HG03097 (cell line): Measurements from ENCODE around the gene GANAB.
"Not testable (repeated sequence)": the region's sequence is repeated elsewhere in the genome, so short reads cannot be mapped to it uniquely, and the experiment has no call there.

Source experiments
- ATAC-seq: cut with Tn5 transposase; IDR thresholded peaks from one replicate; pipeline ENCODE4 v1.9.1; 2021; ENCODE audit not compliant: unreplicated experiment, low FRiP score

Gene GANAB

DNA sequence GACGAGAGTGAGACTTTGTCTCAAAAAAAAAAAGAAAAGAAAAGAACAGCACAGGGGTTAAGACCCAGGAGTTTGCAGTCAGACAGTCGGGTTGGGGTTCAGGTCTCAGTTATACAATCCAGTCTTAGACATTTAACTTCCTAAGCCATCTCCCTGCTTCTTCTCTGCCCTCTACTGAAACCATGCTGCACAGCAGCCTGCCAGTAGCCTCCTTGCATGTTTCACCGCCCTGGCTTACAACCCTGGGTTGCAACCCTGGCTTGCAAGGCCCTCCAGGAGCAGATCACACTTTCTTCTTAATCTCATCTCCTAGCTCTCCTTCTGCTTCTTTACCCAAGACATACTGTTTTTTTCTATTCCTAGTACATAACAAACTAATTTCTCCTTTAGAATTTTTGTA, 18.7 kb downstream of the GANAB start:
- no peak for ATAC-seq

DNA sequence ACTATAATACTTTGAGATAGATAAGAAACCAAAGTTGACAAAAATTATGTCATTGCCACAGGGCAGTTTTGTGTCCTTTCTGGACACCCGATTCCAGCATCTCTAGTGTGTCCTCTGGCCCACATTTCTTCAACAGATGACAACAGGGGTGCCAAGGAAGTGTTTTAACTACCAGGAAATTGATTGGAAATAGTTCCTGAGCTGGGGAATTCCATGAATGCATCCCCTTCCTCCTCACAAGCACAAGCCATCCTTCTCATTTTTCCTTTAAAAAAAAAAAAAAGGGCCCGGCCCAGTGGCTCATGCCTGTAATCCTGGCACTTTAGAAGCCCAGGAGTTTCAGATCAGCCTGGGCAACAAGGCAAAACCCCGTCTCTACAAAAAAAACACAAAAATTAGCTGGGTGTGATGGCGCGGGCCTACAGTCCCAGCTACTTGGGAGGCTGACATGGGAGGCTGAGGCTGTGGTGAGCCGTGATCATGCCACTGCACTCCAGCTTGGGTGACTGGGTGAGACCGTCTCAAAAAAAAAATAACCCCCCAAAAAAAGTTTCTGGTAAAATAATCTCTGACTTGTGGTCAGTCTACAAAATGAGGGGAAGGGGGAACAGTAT, 23.8 kb downstream of the GANAB start:
- ATAC-seq = no peak

DNA sequence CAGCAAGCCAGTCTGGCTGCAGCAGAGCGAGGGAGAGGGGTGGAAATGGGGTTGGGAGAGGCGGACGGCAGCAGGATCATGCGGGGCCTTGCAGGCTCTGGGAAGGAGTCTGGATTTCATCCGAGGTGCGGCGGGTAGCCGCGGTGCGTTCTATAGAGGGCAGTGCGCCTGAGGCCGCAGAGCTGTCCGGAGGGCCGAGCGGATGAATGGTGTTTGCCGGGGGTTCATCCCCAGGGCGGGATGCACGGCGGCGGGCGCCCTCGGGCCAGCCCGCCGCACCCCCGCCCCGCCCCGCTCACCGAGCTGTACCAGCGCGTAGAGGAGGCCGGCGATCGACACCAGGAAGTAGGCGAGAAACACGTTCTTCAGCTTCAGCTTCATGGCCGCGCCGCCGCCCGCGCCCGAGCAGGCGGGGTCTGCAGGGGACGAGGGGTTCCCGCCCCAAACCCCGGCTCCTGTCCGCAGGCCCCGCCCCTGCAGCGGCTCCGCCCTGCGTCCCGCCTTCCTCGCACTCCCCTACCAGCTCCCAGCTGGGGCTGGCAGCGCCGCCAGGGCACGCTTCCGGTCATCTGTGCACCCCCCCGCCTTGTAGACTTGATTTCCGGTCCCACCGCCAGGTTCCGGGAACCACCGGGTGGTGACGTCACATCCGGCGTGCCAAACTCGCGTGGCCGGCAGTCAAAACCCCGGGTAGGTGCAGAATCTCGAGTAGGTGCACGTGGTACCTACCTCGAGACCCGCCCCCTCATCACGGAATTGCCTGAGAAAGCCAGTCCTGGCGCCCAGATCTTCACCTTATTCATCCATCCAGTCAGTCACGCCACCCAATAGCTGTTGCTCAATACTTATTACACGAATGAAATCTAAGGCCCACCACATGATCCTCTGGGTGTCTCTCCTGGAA, 24.6 kb downstream of the GANAB start, which contains the start of gene B3GAT3:
B3GAT3 (minus strand) TSS at position 420 of the 904 bp plus-strand sequence; CDS start at position 381, 39 bp downstream.
- ATAC-seq = peak; percentile 95

DNA sequence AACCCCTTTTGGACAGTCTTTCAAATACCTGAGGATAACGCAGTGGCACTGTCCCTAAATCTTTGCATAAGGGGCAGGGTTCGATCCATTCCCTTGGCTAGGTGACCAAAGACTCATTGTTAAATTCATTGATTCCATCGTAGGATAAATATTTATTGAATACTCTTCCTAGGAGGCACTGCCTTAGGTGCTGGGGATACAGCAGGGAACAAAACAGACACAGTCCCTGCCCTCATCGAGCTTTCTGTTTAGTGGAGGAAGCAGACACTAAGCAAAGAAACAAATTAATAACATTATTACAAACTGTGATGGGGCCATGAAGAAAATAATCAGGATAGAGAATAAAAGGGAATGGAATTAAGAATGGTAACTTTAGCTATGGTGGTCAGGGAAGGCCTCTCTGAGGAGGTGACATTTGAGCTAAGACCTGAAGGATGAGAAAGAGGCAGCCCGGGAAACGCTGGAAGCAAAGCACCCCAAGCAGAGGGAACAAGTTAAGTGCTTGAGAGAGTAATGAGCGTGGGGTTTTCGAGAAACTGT, 25.3 kb downstream of the GANAB start:
- ATAC-seq = no peak

DNA sequence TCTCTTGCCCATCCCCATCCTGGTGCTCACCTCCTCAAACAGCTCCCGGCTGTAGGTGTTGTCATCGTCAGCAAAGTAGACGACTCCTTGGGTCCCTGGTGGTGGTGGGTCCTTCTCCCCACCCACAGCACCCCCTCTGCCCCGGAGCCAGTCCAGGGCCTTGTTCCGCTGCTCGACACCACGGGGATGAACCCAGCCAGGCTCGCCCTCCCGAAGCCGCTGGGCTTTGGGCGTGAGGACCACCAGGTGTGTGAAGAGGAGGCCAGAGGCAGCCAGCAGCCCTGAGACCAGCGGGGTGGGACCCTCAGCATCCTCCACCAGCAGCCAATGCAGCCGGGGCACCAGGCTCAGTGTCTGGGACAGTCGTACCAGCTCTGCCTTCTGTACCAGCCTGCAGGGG, 29.5 kb downstream of the GANAB start:
- not testable (repeated sequence) for ATAC-seq

DNA sequence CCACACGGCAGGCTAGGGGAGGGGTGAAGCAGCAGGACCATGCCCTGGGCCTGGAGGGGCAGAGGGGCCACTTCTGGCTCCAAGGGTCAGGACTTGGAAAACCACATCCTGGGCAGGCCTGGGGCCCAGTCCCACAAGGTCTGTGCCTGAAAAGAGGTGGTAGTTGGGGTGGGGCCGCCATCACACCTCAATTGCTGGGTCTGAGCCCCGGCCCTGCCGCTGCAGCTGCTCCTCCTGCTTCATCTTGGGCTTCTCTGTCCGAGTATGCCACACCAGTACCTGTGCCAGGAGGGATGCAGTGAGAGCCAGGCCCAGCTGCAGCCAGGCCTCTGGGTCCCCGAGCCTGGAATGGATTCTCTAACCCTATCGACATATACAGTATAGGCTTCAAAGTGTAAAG, 30.9 kb downstream of the GANAB start:
- no peak for ATAC-seq

DNA sequence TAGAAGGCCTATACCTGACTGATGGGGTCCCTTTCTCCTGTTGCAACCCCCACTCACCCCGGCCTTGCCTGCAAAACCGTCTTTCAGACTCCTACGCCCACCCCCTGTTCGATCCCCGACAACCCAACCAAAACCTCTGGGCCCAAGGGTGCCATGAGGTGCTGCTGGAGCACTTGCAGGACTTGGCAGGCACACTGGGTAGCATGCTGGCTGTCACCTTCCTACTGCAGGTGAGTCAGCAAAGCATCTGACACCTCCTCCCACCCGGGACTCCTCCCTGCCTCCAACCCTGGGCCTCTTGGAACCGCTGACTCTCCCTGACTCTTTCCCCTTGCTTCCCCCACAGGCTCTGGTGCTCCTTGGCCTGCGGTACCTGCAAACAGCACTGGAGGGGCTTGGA, 32.1 kb downstream of the GANAB start:
- no peak for ATAC-seq

DNA sequence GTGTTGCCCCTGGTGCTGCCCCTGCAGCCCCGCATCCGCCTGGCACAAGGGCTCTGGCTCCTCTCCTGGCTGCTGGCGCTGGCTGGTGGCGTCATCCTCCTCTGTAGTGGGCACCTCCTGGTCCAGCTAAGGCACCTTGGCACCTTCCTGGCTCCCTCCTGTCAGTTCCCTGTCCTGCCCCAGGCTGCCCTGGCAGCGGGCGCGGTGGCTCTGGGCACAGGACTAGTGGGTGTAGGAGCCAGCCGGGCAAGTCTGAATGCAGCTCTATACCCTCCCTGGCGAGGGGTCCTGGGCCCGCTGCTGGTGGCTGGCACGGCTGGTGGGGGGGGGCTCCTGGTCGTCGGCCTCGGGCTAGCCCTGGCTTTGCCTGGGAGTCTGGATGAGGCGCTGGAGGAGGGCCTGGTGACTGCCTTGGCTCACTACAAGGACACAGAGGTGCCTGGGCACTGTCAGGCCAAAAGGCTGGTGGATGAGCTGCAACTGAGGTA, 33.1 kb downstream of the GANAB start:
- ATAC-seq = no peak

DNA sequence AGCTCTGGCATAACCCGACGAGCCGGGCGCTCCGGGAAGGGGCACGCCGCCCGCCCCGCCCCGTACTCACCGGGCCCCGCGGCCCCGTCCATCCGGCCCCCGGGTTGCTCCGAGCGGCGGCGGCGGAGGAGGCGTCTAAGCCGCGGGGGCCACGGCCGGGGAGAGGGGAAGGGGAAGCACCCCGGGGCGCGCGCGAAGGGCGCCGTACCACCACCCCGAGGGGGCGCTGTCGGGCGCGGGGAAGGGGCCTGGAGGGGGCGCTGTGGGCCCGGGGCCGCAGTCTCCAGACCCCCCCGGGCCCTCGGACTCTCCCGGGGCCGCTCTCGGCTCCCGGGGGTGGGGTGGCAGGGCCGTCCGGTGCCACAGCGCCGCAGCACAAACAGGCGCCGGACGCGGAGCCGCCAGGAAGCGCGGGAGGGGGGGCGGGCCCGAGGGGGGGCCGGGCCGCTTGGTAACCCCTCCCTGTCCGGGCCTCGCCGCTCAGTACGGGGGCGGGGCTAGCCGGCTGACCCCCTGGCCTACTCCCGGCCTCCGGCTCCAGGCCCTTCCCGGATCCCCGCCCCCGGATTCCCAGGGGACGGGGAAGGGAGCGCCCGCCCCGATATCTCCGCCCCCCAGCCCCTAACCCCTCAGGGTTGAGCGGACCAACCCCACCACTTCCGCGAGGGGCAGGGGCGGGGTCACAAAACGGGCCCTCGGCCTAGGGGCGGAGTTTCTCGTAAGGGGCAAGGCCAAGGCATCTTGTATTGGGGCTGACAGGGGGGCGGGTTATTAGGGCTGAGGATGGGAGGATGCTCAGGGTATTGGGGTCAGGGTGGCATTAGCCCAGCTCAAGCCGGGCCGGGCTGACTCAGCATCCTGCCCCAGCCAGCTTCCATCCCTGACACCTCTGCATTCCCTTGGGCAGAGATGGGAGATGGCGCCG, 33.8 kb downstream of the GANAB start, which contains the start of the genes EML3 and ROM1:
EML3 (minus strand) TSS at position 410 of the 925 bp plus-strand sequence; CDS start at position 92, 318 bp downstream.
ROM1 (plus strand) TSS at position 892 of the 925 bp plus-strand sequence; CDS start at position 917, 25 bp downstream.
- ATAC-seq = peak; percentile 49

DNA sequence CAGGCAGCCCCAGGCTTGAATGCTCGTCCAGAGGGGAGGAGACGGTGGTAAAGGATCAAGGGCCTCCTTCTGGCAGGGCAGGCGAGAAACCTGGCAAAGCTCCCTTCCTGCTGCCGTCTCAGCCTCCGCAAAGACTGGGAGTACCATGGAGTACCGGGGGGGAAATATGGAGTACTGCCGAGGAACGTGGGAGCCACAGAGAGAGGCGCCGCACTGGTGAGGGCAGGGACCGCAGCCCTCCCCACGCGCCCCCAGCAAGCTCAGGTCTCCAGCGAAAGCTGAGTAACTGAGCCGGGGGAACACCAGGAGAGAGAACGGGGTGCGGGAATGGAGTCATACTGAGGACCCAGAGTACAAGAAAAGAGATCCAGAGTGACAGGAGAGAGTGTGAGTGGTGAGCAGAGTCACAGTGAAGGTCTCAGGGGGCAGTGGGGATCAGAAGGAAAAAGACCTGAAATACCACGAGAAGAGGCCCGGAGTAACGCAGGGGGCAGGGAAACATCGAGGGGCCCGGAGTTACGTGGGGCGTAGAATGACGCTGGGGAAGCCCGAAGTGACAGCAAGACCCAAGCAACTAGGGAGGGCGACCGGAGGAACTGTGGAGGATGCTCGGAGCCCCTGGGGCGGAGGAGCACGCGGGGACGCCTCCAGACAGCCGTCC, 34.6 kb downstream of the GANAB start:
- ATAC-seq = peak; percentile 7

DNA sequence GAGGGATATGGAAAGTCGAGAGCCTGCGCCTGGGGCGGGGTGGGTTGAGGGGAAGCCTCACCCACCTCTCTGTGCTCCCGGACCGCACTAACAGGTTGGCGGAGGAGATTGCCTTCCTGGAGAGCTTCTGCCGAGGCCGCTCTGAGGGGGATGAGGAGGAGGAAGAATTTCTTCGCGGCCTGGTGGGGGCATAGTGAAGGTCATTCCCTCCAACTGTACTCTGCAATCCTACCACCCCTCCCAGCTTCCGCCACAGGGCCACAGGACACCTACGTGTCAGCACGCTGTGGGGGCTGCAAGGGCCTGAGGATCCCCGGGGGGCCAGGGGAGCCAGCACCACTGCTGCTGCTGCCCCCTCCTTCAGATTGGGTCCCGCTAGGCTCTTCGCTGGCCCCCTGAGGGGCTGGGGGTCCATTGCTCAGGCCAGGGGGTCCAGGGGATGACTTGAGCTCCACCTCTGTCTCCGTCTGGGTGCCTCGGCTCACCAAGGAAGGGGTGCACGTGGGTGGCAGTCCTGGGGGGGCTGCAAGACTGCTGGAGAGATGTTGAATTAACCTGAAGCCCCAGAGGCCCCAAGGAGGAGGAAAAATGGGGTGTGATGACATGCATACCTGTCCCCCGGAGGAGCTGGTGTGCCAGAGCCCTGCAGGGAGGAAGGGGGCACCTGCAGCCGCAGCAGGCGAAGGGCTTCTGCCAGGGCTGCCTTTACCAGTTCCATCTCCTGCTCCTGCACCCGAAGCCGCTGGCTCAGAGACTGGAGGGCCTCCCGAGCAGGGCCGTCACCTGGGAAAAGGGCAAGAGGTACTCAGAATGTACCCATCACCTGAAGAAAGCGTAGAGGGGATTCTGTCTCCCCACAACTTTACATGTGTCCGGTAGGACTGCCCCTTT, 35.4 kb downstream of the GANAB start:
- ATAC-seq = no peak

DNA sequence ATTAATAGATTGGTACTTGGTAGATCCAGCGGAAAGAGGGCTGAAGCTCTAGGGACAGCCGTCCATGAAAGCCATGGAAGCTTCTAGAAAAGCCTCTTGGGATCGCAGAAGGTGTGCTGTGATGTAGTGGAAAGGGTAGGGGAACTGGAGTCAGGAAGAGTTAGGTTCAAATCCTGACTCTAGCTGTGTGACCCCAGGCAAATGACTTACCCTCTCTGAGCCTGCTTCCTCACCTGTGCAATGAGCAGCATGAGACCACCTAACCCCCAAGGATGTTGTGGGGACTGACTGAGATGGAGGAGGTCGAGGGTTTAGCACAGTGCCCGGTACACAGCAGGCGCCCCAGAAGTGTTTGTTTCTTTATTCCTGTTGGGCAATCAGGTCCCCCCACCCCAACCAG, 36.0 kb downstream of the GANAB start:
- ATAC-seq = no peak

DNA sequence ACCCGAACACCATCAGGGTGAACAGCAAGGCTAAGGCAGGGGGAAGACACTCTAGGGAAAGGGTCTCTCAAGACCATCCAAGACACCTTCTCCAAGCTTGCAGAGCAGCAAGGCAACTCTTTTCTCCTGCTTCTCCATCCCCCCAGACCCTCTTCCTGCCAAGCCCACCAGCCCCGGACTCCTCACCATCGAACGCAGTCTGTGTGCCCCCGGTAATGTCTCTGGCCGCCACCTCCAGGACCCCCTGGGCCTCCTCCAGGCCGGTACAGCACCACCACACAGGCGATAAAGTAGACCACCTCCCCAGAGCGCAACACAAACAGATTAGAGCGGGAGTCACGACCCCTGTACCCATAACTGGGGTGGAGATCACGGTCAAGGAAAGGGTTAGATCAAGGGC, 37.6 kb downstream of the GANAB start:
- ATAC-seq = no peak

DNA sequence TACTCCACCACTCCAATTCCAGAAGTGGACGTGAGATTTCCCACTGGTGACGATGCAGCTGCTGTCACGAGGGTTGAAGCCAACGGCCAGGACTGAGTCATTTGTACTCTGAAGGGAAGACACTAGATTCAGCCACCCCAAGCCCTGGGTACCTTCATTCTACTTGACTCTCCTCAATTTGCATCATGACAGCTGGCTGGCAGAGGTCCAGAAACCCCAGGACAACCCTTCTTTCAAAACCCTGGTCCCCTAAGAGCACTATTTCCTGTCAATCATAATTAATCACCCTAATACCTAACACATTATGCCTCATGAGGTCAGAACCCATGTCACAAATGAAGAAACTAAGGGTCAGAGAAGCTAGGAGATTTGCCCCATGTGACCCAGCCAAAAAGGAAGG, 38.7 kb downstream of the GANAB start:
- no peak for ATAC-seq

DNA sequence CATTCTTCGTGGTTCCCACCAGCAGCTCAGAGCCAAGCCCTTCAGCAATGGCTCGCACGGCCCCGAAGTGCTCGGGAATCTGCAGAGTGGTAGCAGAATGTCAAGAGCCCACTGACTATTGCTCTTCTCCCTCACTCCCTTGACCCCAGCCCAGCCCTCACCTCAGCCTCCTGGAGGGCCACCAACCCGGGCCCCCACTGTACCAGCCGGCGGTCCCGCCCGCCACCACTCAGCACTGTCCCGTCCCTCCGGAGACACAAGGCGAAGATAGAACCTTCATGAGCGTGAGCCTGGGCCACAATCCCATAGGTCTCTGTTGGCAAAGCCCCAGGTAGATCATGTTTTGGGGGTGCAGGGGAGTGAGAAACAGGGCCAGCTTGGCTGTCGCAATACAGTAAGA, 40.5 kb downstream of the GANAB start:
- no peak for ATAC-seq

DNA sequence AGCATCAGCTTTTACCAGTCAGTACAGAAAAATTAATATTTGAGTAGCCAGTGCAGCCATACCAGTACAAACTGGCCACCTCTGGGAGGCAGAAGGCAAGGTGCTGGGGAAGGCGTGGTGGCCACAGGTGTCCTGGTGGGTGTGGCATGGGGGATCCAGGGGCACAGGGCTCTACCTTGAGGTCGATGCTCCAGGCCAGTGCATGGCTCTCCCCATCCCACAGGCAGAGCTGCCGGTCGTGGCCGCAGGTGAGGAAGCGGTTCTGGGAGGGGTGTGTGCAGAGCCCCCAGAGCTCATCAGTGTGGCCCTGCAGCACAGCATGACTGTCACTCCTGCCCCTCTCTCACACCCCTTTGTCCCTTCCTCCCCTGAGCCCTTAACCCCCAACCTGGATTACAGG, 40.9 kb downstream of the GANAB start:
- no peak for ATAC-seq

DNA sequence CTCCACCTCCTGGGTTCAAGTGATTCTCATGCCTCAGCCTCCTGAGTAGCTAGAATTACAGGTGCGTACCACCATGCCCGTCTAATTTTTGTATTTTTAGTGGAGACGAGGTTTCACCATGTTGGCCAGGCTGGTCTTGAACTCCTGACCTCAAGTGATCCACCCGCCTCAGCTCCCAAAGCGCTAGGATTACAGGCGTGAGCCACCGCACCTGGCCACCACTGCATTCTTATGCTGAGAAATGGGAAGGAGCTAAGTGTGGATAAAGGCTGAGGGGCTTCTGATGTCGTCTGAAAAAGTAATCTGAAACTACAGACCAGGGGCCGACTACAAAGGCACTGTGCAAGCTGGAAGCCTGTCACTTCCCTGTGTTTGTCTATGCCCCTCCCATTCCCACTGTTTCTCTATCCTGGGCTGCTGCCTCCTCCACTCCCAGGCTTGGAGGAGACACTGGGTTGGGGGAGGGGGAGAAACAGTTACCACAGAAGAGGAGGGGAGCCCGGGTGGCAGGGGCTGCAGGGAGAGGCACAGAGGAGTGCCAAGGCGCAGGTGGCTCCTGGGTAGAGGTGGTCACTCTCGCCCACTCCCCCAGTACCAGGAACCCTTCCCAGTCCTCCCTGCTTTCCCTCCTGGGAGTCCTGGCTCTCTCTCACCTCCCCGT, 41.8 kb downstream of the GANAB start:
- no peak for ATAC-seq

DNA sequence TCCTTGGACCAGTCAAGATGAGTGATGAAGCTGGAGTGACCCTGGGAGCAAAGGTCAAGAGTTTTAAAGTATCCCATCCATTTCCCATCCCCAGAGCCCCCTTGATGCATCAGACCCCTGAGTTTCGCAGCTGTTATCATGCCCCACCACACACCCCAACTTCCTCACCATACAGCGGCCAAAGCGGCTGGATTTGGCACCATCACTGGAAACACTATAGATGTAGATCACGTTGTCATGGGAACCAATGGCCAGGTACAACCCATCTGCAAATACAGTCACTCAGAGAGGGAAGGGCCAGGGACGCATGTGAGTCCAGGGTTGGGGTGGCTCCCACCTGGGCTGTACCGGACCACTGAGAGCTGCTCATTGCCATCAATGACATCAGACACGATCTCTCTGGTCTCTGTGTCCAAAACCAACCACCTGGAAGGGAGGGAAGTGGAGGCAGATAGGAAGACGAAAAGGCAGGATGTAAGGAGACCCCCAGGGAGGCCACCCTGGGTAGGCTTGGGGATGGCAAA, 42.6 kb downstream of the GANAB start:
- no peak for ATAC-seq
